Loucy (cell line): ENCODE results near the gene TCF19.

Experiments
- EZH2phosphoT487 ChIP-seq: fragments of 200-600 bp; IDR thresholded peaks from 2 replicates; pipeline ENCODE4 v1.6.1; 2018; ENCODE audit warnings: antibody characterized with exemption, mild to moderate bottlenecking, moderate library complexity, borderline replicate concordance
- TF ChIP-seq, protein P1 (sequence below): fragments of 200-600 bp; sonication (generic); conservative IDR thresholded peaks from 2 replicates; pipeline ENCODE4 v1.5.1; 2014; ENCODE audit warnings: mild to moderate bottlenecking, antibody characterized with exemption, low read length

GRCh38 chr6:31170987-31171671, 12.7 kb downstream of the TCF19 start:
- TF ChIP-seq, protein P1, sequence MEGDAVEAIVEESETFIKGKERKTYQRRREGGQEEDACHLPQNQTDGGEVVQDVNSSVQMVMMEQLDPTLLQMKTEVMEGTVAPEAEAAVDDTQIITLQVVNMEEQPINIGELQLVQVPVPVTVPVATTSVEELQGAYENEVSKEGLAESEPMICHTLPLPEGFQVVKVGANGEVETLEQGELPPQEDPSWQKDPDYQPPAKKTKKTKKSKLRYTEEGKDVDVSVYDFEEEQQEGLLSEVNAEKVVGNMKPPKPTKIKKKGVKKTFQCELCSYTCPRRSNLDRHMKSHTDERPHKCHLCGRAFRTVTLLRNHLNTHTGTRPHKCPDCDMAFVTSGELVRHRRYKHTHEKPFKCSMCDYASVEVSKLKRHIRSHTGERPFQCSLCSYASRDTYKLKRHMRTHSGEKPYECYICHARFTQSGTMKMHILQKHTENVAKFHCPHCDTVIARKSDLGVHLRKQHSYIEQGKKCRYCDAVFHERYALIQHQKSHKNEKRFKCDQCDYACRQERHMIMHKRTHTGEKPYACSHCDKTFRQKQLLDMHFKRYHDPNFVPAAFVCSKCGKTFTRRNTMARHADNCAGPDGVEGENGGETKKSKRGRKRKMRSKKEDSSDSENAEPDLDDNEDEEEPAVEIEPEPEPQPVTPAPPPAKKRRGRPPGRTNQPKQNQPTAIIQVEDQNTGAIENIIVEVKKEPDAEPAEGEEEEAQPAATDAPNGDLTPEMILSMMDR = no peak
- no peak for TF ChIP-seq EZH2phosphoT487
